Breast epithelium (tissue), 4 donors: Measurements from ENCODE around the gene MRPS16. TPM values are rescaled to one million over a fixed set of nuclear protein-coding genes. Genes with fewer than 3 reads are reported as not detected.

Source experiments
- DNase-seq, 2 donors: peaks; one replicate each; pipeline ENCODE4 v3.0.0-alpha.2; 2019; ENCODE audit warnings: low spot score in 2 of 2
- H3K27ac ChIP-seq, 2 donors: fragments of 200-600 bp; sonication (generic) in 1 of 2; one replicate each; pipeline ENCODE4 v1.5.1; 2016 to 2019; ENCODE audit warnings: mild to moderate bottlenecking in 1 of 2
- H3K27me3 ChIP-seq, 2 donors: fragments of 200-600 bp; sonication (generic) in 1 of 2; one replicate each; pipeline versions ENCODE4 v1.5.1 to v1.6.0; 2017 to 2019; ENCODE audit warnings: control low read depth in 1 of 2, mild to moderate bottlenecking in 1 of 2
- H3K36me3 ChIP-seq: fragments of 200-600 bp; one replicate; pipeline ENCODE4 v1.5.1; 2019
- H3K4me1 ChIP-seq, 2 donors: fragments of 200-600 bp; sonication (generic); one replicate each; pipeline ENCODE4 v1.5.1; 2016 to 2019; ENCODE audit warnings: control low read depth in 1 of 2
- H3K4me3 ChIP-seq, 3 donors: fragments of 200-600 bp; sonication (generic); 1 replicate in 2 of 3; 2 replicates in 1 of 3; pipeline ENCODE4 v1.5.1; 2016 to 2019; ENCODE audit warnings: mild to moderate bottlenecking in 3 of 3, moderate library complexity in 2 of 3
- H3K9me3 ChIP-seq, 2 donors: fragments of 200-600 bp; sonication (generic) in 1 of 2; one replicate each; pipeline ENCODE4 v1.5.1; 2016 to 2019; ENCODE audit warnings: control low read depth in 1 of 2
- CTCF ChIP-seq, 3 donors: fragments of 450-650 bp; IDR thresholded peaks; one replicate each; pipeline ENCODE4 v1.5.1; 2016 to 2017; ENCODE audit warnings: antibody characterized with exemption in 3 of 3, mild to moderate bottlenecking in 3 of 3, moderate library complexity in 3 of 3
- POLR2A ChIP-seq: fragments of 450-650 bp; IDR thresholded peaks from one replicate; pipeline ENCODE4 v1.6.1; 2016; ENCODE audit warnings: antibody characterized with exemption, mild to moderate bottlenecking, moderate library complexity
- POLR2AphosphoS5 ChIP-seq, 3 donors: sonication (generic); formaldehyde crosslinking; IDR thresholded peaks; one replicate each; pipeline ENCODE4 v1.6.1; 2017; ENCODE audit warnings: antibody characterized with exemption in 3 of 3
- intact Hi-C: fragments of 100-400 bp; cut with DNase I; formaldehyde crosslinking; loops from one replicate; pipeline ENCODE4 v1.15.1; 2023; ENCODE audit warnings: low total_unique reads
- total RNA-seq, 3 donors: library from RNA; depleted of rRNA; stranded (reverse); fragments of >200 nt; gene quantifications; one replicate each; pipeline ENCODE4 v1.1.0, GENCODE V29; 2016

Gene MRPS16
- total RNA-seq, 3 donors from 2014 or later: 33.3 to 40.6 (median 40.4) TPM

- H3K9me3 ChIP-seq: no peaks in the 10 kb centered on the region
- intact Hi-C loops: no loop called here
- H3K27me3 ChIP-seq: no peaks in the 10 kb centered on the region
- H3K27ac ChIP-seq: peak overlapping the region; percentile 89 to 93
- no peaks in the 10 kb centered on the region for H3K4me1 ChIP-seq
- no peaks in the 10 kb centered on the region for H3K36me3 ChIP-seq
- no peak for TF ChIP-seq CTCF (IDR thresholded peaks at IDR 0.05)
- TF ChIP-seq POLR2AphosphoS5 (IDR thresholded peaks at IDR 0.05): no peak
- TF ChIP-seq POLR2A: no peak
- peak overlapping the region; percentile 76 to 89 (median 82) for H3K4me3 ChIP-seq
- DNase-seq: no peak
These were observed 4.8 kb downstream of the MRPS16 start for GRCh38 chr10:73247509-73248258.

GRCh38 chr10:73246646-73247508 lies 5.6 kb downstream of the MRPS16 start, which contains the start of gene DNAJC9:
Gene DNAJC9, minus strand, starts transcription at chr10:73247255. Its CDS starts 66 bp downstream, at chr10:73247189.
- no peak for TF ChIP-seq CTCF (IDR thresholded peaks at IDR 0.05)
- TF ChIP-seq POLR2A: peak; percentile 77
- TF ChIP-seq POLR2AphosphoS5 (IDR thresholded peaks at IDR 0.05): peak; percentile 90 to 92 (median 92)
- Histone ChIP-seq H3K9me3 (no peaks in the 10 kb centered on the region), H3K27me3 (no peaks in the 10 kb centered on the region), H3K27ac (peak within 1 kb of the TSS; percentile 89 to 93), H3K36me3 (no peaks in the 10 kb centered on the region), H3K4me1 (no peaks in the 10 kb centered on the region), H3K4me3 (peak within 1 kb of the TSS; percentile 76 to 89 (median 82))
- intact Hi-C loops: no loop called here
- DNase-seq: peak; percentile 94 to 95

- no peak for DNase-seq
- peak overlapping the region; percentile 76 to 89 (median 82) for H3K4me3 ChIP-seq
- TF ChIP-seq POLR2A: no peak
- no peak for TF ChIP-seq CTCF (IDR thresholded peaks at IDR 0.05)
- no peak for TF ChIP-seq POLR2AphosphoS5 (IDR thresholded peaks at IDR 0.05)
- intact Hi-C loops: no loop called here
- H3K4me1 ChIP-seq: no peaks in the 10 kb centered on the region
- H3K27ac ChIP-seq: peak overlapping the region in 1 of 2 donors; percentile 89
- H3K9me3 ChIP-seq: no peaks in the 10 kb centered on the region
- H3K27me3 ChIP-seq: no peaks in the 10 kb centered on the region
- no peaks in the 10 kb centered on the region for H3K36me3 ChIP-seq
These were observed 6.2 kb downstream of the MRPS16 start for GRCh38 chr10:73246322-73246645.

DNA sequence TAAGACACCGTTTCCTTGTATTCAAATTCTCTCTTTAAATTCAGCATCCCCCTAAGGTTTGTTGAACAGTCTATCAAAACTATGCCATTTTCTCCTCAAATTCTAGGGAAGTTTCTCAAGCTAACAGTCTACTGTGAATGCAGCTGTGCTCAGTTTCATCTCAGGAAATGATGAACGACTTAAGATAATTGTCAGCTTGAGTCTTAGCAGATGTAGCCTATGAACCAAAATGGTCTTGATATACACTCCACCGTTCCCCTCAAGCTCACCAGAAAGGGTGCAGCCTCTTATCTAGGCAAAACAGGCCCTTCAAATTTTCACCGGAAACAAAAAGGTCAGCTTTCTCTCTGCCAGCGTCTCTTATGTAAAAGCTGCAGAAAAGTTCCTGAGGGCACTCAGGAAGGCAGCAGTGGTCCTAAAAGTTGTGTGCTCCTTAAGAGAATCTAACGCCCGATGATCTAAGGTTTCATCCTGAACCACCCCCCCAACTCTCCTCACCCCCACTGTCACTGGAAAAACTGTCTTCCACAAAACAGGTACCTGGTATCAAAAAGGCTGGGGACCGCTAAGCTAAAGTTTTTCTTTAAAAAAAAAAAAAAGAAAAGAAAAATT lies 7.5 kb downstream of the MRPS16 start:
- H3K36me3 ChIP-seq: no peaks in the 10 kb centered on the region
- no peaks in the 10 kb centered on the region for H3K9me3 ChIP-seq
- H3K4me1 ChIP-seq: no peaks in the 10 kb centered on the region
- no peaks in the 10 kb centered on the region for H3K27me3 ChIP-seq
- no peak overlapping the region for H3K4me3 ChIP-seq
- intact Hi-C loops: no loop called here
- TF ChIP-seq POLR2A (no peak), CTCF (IDR thresholded peaks at IDR 0.05) (no peak), POLR2AphosphoS5 (IDR thresholded peaks at IDR 0.05) (no peak)
- DNase-seq: no peak
- no peak overlapping the region for H3K27ac ChIP-seq
